ENCODE data around the gene OMP. TPM values are rescaled to one million over a fixed set of nuclear protein-coding genes. Genes with fewer than 3 reads are reported as not detected.

Gene OMP
- total RNA-seq, 1 donor from 2014 or later: not detected

GRCh38 chr11:77084581-77085191 is 18.0 kb upstream of the OMP start:
- DNase-seq (ENCODE audit: low spot score): peak; percentile 70
- intact Hi-C loops (cut with DNase I): no loop called here

- intact Hi-C loops (cut with DNase I): no loop called here
- peak; percentile 55 for DNase-seq (ENCODE audit: low spot score)
Measured at GRCh38 chr11:77085652-77086051, 17.0 kb upstream of the OMP start.

GRCh38 chr11:77086521-77087472 is 15.8 kb upstream of the OMP start:
- intact Hi-C loops (cut with DNase I): no loop called here
- DNase-seq (ENCODE audit: low spot score): no peak

DNA sequence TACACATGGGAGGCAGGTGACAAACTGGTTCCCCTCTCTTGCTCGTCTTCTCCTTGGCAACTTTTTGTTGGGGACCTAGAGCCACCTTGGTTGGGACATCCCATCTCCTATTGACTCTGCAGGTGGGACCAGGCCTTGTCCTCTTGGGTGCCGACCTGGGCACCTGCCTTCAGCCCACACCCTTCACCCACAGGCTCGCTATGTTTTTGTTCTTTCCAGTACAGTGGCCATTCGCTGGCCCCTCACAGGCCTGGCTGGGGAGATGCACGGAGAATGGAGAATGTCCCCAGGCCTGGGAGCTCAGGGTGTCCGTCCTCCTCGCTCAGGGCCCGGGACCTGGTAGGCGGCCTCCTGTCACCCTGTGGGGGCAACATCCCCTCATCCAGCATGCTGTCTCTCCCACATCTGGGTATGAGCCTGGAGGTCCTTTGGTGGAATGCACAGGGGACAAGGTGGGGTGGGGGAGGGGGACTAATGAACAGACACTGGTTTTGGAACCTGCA is 14.9 kb upstream of the OMP start:
- DNase-seq (ENCODE audit: low spot score): no peak
- intact Hi-C loops (cut with DNase I): no loop called here

DNA sequence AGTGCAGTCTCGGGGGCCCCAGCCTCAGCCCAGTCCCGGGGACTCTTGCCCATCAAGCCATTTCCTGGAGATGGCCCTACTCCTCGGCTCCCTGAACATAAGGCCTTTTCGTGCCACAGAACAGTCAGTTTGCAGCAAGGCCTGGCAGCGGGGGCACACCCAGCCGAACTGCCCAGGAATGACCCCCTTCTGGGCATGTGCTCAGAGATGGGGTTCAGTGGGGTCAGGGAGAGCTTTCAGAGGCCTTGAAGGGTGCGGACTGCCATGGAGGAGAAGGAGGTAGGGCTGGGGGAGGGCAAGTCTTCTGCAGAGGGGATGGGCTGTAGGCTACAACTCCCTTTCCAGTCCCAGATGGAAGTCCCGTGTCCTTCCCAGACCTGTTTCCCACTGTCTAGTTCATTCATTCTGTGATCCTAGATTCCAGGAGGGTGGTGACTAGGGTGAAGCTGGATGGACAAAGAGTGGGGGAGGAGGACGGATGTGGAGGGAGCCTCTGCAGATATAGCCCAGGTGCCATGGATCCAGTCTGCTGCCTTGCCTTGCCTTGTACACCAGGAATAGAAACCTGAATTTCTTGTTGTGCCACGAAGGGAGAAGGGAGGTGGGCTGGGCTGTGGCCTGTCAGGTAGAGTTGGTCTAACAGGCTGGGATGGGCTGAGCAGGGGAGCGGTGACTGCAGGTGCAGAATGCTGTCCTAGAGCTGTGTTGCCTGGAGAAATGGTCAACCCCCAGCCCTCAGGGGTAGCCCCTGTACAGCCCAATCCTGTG is 14.2 kb upstream of the OMP start:
- intact Hi-C loops (cut with DNase I): no loop called here
- no peak for DNase-seq (ENCODE audit: low spot score)

DNA sequence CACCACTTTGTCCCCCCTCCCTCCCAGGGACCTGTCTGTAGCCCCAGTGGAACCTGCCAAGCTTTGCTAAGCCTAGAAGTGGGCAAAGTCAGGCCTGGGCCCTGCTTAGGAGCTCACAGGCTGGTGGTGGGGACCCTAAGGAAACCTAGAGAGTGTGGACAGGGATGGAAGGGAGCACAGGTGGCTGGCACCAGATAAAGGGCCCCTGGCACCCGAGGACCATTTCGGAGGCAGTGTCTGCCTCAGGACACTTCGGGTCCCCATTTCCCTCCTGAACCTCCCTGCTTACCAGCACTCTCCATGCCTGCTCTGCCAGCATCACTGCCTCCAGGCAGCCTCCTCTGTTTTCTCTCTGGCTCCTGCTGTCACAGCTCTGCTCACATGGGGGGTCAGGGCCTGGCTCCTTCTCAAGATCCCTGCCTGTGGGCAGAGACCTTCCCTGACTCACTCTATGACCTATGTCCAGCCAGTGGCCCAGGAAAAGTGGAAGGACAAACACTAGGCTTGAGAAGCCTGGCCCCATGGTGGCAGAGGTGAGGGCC is 13.6 kb upstream of the OMP start:
- intact Hi-C loops (cut with DNase I): no loop called here
- no peak for DNase-seq (ENCODE audit: low spot score)

DNA sequence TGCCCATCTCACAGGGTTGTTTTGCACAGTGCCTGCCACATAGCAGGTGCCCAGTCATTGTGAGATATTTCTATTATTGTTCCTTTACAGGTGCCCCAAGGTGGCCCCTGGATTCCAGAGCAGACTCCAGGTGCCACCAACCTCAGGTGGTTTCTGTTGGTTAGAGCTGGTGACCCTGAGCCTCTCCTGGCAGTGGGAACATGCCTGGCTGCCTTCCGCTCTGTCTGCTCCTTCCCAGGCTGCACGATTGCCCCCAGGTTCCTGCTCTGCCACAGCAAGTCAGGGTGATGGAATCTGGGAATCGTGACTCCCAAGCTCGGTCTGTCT is 12.6 kb upstream of the OMP start:
- intact Hi-C loops (cut with DNase I): loop anchor here (10.0 kb wide), 1 partner anchor 165 kb away; no protein-coding TSS in a partner anchor
- no peak for DNase-seq (ENCODE audit: low spot score)

DNA sequence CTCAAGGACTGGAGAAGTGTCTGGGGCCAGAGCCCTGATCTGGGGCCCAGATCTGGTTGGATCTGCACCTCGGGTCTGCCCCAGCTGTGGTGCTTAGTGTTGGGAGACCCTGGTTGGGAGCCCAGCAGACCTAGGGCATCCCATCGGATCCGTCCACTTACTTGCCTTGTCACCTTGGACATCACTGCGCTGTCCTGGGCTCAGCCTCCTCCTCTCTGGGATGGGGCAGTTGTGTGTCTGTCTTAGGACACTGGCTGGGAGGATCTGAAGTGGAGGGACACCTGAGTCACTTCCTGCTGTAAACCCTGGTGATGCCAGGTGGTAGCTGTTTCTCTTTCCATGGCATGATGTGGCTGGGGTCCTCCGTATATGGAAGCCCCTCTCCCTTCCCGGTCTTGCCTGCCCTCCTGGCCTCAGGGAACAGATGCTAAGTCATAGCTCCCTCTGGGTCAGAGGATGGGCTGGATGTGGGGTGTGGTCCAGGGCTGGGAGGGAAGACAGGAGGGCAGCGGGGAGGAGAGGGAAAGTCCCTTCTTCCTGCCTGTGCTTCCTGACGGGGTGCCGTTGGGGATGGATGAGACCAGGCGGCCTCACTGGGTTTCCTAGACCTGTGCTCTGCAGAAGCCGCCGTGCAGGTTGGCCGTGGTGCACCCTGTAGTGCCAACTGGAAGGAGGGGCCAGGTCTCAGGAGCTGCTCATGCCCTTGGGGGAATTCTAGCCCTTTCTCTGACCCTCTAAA is 12.1 kb upstream of the OMP start:
- intact Hi-C loops (cut with DNase I): loop anchor here (1.0 to 10.0 kb wide), 2 partner anchors 43 to 166 kb away; no protein-coding TSS in a partner anchor

GRCh38 chr11:77091146-77091940 is 11.3 kb upstream of the OMP start:
- intact Hi-C loops (cut with DNase I): loop anchor here (1.0 to 10.0 kb wide), 2 partner anchors 44 to 167 kb away; no protein-coding TSS in a partner anchor
- no peak for DNase-seq (ENCODE audit: low spot score)

More for the DNA sequence above, 12.1 kb upstream of the OMP start:
- DNase-seq (ENCODE audit: low spot score): no peak

- intact Hi-C loops (cut with DNase I): loop anchor here (10.0 kb wide), 1 partner anchor 168 kb away; no protein-coding TSS in a partner anchor
- no peak for DNase-seq (ENCODE audit: low spot score)
Measured at GRCh38 chr11:77092382-77092781, 10.3 kb upstream of the OMP start.

GRCh38 chr11:77093056-77093891 is 9.4 kb upstream of the OMP start:
- intact Hi-C loops (cut with DNase I): loop anchor here (10.0 kb wide), 1 partner anchor 168 kb away; no protein-coding TSS in a partner anchor
- no peak for DNase-seq (ENCODE audit: low spot score)

DNA sequence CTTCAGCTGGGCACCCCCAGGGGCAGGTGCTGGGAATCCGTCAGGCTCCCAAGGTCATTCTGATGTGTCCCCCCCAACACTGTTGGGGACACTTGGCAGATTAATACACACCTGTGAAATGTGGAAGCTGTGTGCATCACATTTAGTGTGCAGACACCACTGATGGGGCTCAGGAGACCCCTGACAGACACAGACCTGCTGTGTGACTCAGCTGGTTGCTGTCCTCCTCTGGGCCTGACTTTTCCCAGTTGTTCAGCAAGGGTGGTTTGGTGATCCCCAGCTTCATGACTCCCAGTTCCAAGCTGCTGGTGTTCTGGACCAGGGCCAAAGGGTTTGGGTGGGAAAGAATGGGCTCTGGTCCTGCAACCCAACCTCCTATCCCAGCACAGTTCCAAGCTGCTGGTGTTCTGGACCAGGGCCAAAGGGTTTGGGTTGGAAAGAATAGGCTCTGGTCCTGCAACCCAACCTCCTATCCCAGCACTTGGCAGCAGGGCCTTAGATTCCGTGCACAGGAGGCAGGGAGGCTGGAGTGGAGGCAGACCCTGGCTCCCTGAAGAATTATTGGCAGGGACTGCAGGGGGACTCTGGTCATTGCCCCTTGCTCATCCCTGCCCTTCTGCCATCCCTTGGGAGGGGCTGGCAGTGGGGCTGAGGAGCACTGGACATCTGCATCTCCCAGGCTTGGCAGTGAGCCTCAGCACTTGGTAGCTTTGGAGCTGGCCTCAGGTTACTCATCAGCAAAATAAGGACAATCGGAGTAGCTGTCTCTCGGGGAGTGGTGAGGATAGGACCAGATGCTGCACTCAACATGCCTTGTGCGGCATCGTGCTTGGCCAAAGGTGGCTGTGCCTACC is 8.4 kb upstream of the OMP start:
- no peak for DNase-seq (ENCODE audit: low spot score)
- intact Hi-C loops (cut with DNase I): loop anchor here (10.0 kb wide), 1 partner anchor 169 kb away; no protein-coding TSS in a partner anchor

- no peak for DNase-seq (ENCODE audit: low spot score)
- intact Hi-C loops (cut with DNase I): loop anchor here (10.0 kb wide), 1 partner anchor 170 kb away; no protein-coding TSS in a partner anchor
Measured at GRCh38 chr11:77094841-77095365, 7.7 kb upstream of the OMP start.

DNA sequence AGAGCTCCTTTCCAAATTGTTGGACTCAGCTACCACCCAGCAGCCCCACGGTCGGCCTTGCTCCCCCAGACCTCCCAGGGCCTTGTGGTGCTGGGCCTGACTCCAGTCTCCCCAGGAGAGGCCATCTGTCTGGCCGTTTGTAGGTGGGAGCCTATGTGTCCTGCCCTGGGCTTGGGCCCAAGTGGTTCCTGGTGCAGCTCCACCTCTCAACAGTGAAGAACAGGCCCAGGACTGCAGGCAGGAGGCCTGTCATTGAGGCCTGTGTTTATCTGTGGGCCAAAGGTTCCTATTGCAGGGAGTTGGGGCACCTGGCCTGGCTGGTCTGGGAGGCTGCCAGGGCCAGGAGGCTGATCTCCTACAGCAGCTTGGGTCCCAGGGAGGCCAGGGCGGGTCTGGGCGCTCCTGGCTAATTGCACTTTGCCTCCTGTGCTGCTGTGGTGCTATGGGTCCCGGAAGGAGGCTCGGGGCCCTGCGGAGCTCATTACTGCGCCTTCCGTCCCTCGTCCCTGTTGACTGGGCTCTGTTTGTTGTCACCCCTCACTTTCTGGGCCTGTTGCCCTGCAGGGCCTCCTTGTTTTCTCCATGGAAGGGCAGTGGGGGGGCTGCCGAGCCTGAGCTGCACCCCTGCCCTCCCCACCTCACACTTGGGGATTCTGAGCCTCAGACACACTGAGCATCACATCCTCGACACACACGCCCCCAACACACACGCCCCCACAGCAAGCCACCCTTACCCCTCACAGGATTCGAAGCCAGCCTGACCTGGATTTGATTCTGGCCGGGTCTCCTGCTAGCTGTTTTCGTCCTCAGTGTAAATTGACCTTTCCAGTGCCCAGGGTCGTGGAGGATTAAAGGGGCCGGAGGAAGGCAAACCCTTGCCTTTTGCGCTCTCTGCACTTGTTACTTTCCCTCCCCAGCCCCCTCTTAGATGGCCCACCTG is 6.8 kb upstream of the OMP start:
- intact Hi-C loops (cut with DNase I): loop anchor here (10.0 kb wide), 1 partner anchor 171 kb away; no protein-coding TSS in a partner anchor
- no peak for DNase-seq (ENCODE audit: low spot score)

- no peak for DNase-seq (ENCODE audit: low spot score)
- intact Hi-C loops (cut with DNase I): loop anchor here (10.0 kb wide), 1 partner anchor 172 kb away; no protein-coding TSS in a partner anchor
Measured at GRCh38 chr11:77096591-77097019, 6.0 kb upstream of the OMP start.

Data from cardiac septum (tissue), 1 donor.